Activated gamma-delta T cell treated with anti-CD3 and anti-CD28 coated beads, Interleukin-2, amount 50 U/mL, for 16 hours (primary cell): ENCODE measurements around the gene ALX1.
"Not testable (repeated sequence)": the region's sequence is repeated elsewhere in the genome, so short reads cannot be mapped to it uniquely, and the experiment has no call there.

Experiments
- DNase-seq: peaks from one replicate; pipeline ENCODE4 v3.0.0-alpha.2; 2020; ENCODE audit warnings: low read depth

Gene ALX1

DNA sequence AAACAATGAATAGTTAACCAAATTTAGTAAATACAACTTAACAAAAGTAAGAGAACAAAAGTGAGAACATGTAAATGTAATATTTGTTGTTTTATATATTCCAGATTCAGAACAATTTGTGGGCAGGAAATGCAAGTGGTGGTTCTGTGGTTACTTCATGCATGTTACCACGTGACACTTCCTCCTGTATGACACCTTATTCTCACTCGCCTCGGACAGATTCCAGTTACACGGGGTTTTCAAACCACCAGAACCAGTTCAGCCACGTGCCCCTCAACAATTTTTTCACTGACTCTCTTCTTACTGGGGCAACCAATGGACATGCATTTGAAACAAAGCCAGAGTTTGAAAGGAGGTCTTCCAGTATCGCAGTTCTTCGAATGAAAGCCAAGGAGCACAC is 21.0 kb downstream of the ALX1 start:
- no peak for DNase-seq

- no peak for DNase-seq
Measured at GRCh38 chr12:85308374-85308773, 28.4 kb downstream of the ALX1 start.

DNA sequence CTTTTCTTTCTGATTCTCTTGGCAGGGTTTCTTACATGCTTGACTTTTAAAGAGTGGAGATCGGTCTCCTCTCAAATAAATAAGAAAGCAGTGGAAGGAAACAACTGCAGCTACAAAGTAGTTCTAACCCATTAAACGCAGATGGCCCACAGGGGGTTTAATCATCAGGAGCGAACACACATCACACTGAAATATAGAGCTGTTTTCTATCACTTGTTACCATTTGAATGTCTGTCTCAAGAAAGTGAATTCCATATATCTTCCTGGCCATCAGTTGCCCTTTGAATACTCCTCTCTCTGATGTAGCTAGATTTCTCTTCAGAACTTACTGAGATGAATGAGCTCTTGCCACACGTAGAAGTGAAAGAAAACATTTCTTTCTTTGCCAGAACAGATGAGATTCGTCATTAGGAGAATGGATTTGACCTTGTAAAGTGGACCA is 29.1 kb downstream of the ALX1 start:
- no peak for DNase-seq

DNA sequence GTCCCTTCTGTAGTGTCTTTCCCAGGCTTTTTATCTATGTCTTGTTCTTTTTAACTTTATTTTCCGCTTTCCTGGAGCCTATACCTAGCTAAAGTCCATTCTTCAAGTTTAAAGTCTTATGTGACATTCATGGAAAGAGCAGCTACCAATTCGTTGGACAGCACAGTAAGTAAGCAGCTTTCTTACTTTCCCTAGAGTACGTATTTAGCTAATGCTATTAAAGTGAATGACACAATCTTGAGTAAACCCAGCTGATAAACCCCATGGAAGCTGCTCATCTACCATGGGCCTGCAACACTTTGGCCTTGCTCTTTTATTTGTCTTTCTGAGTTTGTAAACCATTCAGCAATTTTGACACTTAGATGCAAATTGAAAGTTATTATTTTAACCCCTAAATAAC is 30.0 kb downstream of the ALX1 start:
- DNase-seq = no peak

GRCh38 chr12:85310456-85311076 is 30.5 kb downstream of the ALX1 start:
- DNase-seq = no peak

GRCh38 chr12:85317866-85318636 is 38.0 kb downstream of the ALX1 start:
- DNase-seq = not testable (repeated sequence)

DNA sequence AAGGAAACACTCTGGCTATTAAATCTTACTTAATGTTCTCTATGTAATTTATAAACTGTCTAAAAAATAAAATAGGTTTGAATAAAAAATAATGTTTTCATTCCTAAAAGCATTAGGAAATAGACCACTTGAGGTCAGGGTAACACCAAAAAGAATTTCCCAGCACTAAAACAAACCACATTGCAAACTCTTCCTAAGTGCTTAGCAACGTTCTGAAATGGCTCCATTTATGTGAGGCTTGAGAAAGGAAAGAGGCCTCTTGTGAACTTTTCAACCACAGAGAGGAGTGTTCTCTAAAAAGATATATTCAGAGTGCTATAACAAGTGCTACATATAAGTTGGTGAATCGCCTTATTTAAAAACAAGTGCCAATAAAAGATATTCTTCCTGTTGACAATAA is 42.7 kb downstream of the ALX1 start:
- DNase-seq = no peak

DNA sequence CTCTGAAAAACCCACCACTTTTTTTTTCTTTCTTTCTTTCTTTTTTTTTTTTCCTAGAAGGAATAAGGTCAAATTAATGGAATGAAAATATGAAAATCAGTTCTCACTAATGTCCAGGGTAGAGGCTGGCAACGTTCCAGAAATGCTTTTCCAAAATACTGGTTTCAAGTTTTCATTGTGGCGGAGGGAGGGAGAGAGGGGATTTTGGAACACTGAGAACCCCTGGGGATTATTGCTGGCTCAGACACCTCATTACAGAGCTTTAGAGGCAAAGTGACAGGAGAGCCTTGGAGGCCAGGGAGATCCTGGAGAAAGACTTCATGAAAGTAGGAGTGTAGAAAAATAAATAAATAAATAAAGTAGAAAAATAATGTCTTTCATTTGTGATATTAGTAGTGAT is 45.4 kb downstream of the ALX1 start:
- no peak for DNase-seq

DNA sequence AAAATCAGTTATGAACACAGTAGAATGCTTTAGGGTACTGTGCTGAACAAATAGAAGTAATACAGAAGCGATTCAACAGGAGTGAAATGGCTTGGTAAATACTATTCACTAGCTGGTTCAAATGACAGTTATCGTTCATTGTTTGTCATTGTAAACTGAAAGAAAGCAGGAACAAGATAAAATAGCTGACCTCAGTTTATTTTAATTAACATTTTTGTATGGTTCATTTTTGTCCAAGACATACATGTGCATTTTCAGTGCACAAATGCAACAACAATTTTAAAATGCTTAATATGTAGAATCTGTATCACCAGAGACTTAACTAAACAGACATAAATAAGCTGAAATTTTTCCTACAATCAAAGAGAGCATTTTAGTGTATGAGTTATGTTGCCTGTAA is 49.9 kb downstream of the ALX1 start:
- DNase-seq = no peak

DNA sequence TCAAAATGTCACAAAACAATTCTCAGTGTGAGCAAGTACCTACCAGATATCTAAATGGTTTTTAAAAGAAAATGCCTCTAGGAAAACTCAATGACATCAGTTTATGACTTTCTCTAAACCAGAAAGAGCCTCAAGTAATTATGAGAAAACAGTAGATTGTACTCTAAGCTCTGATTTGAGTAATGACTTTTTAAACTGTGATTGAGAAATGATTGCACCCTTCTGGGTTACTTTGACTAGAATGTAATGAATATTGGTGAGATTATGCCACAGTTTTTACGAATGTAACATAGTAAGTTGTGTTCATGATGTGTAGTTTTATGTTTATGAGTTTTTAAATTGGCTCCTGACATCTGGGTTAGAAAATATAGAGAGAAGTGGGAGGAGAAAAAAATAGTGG is 68.8 kb downstream of the ALX1 start:
- DNase-seq = no peak

DNA sequence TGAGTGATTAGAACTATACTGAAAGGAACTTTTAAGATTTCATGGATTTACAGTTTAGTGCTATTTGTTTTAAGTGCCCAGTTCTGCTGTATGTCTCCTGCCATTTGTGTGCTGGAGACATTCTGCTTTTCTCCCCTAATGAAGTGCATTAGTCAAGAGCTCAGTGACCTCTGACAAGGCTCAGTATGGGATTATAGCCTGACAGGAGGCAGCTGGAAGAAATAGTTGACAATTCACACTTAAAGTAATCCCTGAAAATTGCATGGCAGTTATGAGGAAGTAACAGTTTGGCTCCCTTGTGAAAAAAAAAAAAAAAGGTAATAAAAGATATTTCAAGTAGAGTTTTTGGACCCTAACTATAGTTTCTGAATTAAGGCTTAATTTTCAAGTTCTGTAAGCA is 70.3 kb downstream of the ALX1 start:
- DNase-seq = no peak
